ENCODE data around the gene KRT37.
"Not testable (repeated sequence)": the region's sequence is repeated elsewhere in the genome, so short reads cannot be mapped to it uniquely, and the experiment has no call there.

KRT37 gene

DNA sequence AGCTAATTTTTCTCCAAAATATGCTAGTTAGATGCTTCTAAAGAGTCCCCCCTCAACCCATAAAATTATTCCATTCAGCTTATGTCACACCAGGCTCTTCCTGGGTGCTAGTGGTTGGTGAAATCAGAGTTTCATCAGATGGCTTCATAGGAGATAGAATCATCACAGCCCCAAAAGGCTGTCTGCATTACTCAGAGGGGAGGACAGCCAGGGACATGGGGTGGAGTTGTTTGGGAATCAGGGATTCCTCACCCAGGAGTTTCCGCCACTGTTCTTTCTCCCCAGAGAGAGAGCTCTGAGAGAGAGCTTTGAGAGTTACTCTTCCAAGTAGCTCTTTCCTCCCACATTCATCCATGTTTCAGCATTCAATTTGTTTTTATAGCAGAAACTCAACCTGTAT, 42.0 kb downstream of the KRT37 start:
- Mint-ChIP-seq H3K4me1 (no peaks in the 10 kb centered on the region), H3K27me3 (peaks cover 46% of the 10 kb centered on the region), H3K9me3 (peaks cover 9% of the 10 kb centered on the region), H3K27ac (no peak overlapping the region), H3K4me3 (no peak overlapping the region), H3K36me3 (peaks cover 6% of the 10 kb centered on the region)
- no peak for ATAC-seq

DNA sequence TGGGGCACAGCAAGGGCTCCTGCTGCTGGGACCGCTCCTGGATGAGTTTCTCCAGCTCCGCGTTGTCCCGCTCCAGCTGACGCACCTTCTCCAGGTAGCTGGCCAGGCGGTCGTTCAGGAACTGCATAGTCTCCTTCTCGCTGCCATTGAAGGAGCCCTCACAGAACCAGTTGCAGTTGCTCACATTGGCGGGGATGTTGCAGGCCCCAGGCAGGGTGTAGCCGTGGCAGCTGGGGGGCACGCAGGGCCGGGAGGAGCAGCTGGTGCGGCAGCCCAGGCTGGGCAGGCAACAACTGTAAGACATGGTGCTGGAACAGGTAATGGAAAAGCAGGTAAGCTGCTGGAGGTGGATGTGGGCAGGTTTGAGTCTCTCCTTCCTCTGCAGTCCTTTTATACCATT, 42.4 kb downstream of the KRT37 start, which contains the start of gene KRT34:
KRT34 (minus strand) TSS at position 364 of the 400 bp plus-strand sequence; CDS start at position 304, 60 bp downstream.
- not testable (repeated sequence) for ATAC-seq, H3K4me1 Mint-ChIP-seq, H3K9me3 Mint-ChIP-seq, H3K4me3 Mint-ChIP-seq, H3K27ac Mint-ChIP-seq, H3K36me3 Mint-ChIP-seq
- peaks cover 46% of the 10 kb centered on the region for H3K27me3 Mint-ChIP-seq

DNA sequence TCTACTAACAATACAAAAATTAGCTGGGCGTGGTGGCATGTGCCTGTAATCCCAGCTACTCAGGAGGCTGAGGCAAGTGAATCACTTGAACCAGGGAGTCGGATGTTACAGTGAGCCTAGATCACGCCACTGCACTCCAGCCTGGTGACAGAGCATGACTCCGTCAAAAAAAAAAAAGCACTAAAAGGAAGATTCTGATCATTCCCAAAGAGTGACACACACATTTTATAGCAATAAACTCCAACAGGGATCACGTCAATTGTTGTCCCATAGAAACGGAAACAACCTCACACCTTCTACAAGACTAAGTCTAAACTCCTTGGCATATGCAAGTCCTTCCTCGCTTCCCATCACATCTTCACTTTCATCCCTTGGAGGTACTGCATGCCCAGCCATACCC, 44.3 kb downstream of the KRT37 start:
- H3K27me3 Mint-ChIP-seq = peaks cover 41% of the 10 kb centered on the region
- not testable (repeated sequence) for H3K9me3 Mint-ChIP-seq, H3K4me1 Mint-ChIP-seq, H3K4me3 Mint-ChIP-seq, H3K36me3 Mint-ChIP-seq, H3K27ac Mint-ChIP-seq, ATAC-seq

DNA sequence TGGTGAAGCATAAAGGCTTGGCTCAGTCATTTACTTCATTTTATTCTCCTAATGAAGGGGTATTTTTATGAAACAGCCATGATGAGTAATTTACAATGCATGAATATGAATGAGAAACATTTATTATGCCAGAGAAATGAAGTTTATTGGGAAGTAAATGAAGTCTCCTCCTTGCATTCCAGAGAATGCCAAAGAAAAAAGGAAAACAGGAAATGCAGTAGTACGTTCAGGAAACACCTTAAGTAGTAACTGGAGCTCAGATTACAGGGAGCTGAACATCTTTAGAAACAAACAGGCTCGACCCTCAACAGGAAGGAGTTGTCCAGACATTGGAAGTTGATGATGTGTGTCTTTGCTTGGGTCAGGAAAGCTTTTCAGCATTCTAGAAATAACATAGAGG, 46.8 kb downstream of the KRT37 start:
- Mint-ChIP-seq H3K4me3 (no peak overlapping the region), H3K9me3 (peaks cover 8% of the 10 kb centered on the region), H3K27me3 (peaks cover 32% of the 10 kb centered on the region), H3K27ac (no peak overlapping the region), H3K4me1 (no peaks in the 10 kb centered on the region), H3K36me3 (no peaks in the 10 kb centered on the region)
- ATAC-seq = no peak

Measured in stimulated activated memory B cell treated with anti-CD40 and anti-IgM and Interleukin-4, amounts not matched to agents 10 μg/mL and 1 μg/mL and 100 μg/mL, for 72 hours (primary cell).